HL-60 (cell line): ENCODE results near the gene GPNMB.

Experiments used
- DNase-seq, 2 experiments: peaks; one replicate each; pipeline ENCODE4 v3.0.0-alpha.2; 2010 to 2020; ENCODE audit warnings: low read depth in 1 of 2, low spot score in 1 of 2
- H3K27ac ChIP-seq: fragments of 250-450 bp; sonication (Bioruptor Pico); replicated peaks from 2 replicates; pipeline ENCODE4 v1.5.1; 2020; ENCODE audit warnings: mild to moderate bottlenecking, moderate library complexity
- H3K27me3 ChIP-seq: fragments of 250-450 bp; sonication (Bioruptor Pico); 2 replicates; pipeline ENCODE4 v1.5.1; 2021; ENCODE audit warnings: mild to moderate bottlenecking, moderate library complexity; ENCODE audit not compliant: insufficient read depth, poor library complexity, severe bottlenecking
- H3K4me3 ChIP-seq: replicated peaks from 2 replicates; pipeline ENCODE4 v1.5.1; 2011; ENCODE audit warnings: mild to moderate bottlenecking, control low read depth, low read length; ENCODE audit not compliant: insufficient read depth
- GABPA ChIP-seq: IDR thresholded peaks from 2 replicates; pipeline ENCODE4 v1.6.1; 2012; ENCODE audit warnings: low read depth
- POLR2AphosphoS5 ChIP-seq: IDR thresholded peaks from 2 replicates; pipeline ENCODE4 v1.6.1; 2012; ENCODE audit warnings: low read depth
- REST ChIP-seq: IDR thresholded peaks from 2 replicates; pipeline ENCODE4 v1.6.1; 2012; ENCODE audit warnings: low read depth; ENCODE audit not compliant: insufficient replicate concordance
- SPI1 ChIP-seq: IDR thresholded peaks from 2 replicates; pipeline ENCODE4 v1.6.1; 2012; ENCODE audit warnings: low read depth, mild to moderate bottlenecking, borderline replicate concordance
- TF ChIP-seq, protein P1 (sequence below): IDR thresholded peaks from one replicate; pipeline ENCODE4 v1.5.1; 2011; ENCODE audit warnings: low read length, control low read depth, inconsistent platforms; ENCODE audit not compliant: insufficient read depth

GPNMB gene

DNA sequence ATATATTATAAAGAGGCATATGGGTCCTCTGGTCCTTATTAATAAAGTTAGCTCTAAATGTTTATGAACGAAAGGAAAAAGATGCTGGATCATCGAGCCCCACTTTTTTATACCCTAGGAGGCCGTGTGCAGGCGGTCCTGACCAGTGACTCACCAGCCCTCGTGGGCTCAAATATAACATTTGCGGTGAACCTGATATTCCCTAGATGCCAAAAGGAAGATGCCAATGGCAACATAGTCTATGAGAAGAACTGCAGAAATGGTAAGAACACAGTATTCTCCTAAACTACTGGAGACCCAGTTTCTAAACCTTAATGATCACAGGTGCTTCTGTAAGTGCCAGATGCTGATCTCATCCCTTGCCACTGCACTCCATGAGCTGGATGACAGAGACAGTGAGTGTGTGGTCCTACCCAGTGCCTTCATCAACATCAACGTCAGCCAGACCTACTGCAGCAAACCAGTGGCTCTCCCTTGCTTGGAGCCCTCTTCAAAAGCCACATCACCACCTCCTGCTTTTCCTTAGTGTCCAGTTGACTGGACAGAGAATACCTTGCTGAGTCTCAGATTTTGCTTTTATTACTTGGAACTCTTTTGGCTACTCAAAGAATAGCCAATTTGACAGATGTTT, 7.6 kb downstream of the GPNMB start:
- TF ChIP-seq, protein P1, sequence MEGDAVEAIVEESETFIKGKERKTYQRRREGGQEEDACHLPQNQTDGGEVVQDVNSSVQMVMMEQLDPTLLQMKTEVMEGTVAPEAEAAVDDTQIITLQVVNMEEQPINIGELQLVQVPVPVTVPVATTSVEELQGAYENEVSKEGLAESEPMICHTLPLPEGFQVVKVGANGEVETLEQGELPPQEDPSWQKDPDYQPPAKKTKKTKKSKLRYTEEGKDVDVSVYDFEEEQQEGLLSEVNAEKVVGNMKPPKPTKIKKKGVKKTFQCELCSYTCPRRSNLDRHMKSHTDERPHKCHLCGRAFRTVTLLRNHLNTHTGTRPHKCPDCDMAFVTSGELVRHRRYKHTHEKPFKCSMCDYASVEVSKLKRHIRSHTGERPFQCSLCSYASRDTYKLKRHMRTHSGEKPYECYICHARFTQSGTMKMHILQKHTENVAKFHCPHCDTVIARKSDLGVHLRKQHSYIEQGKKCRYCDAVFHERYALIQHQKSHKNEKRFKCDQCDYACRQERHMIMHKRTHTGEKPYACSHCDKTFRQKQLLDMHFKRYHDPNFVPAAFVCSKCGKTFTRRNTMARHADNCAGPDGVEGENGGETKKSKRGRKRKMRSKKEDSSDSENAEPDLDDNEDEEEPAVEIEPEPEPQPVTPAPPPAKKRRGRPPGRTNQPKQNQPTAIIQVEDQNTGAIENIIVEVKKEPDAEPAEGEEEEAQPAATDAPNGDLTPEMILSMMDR, result no peak
- TF ChIP-seq REST (no peak), SPI1 (no peak), GABPA (no peak), POLR2AphosphoS5 (no peak)
- DNase-seq, result no peak
- Histone ChIP-seq H3K27ac (no peak overlapping the region), H3K27me3 (no peaks in the 10 kb centered on the region), H3K4me3 (no peak overlapping the region)

- DNase-seq, result no peak
These were observed 10.2 kb downstream of the GPNMB start for GRCh38 chr7:23256731-23257130.

DNA sequence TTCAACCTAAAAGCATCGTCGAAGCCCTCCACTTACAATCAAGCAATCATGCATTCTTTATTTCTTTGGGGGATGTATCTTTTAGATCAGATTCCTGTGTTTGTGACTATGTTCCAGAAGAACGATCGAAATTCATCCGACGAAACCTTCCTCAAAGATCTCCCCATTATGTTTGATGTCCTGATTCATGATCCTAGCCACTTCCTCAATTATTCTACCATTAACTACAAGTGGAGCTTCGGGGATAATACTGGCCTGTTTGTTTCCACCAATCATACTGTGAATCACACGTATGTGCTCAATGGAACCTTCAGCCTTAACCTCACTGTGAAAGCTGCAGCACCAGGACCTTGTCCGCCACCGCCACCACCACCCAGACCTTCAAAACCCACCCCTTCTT, 13.8 kb downstream of the GPNMB start:
- Histone ChIP-seq H3K27ac (no peak overlapping the region), H3K27me3 (no peaks in the 10 kb centered on the region), H3K4me3 (no peak overlapping the region)
- no peak for TF ChIP-seq GABPA
- peak; percentile 69 for TF ChIP-seq SPI1
- TF ChIP-seq POLR2AphosphoS5, result no peak
- no peak for TF ChIP-seq REST
- TF ChIP-seq, protein P1, result no peak
- DNase-seq, result no peak

More at GRCh38 chr7:23256731-23257130, 10.2 kb downstream of the GPNMB start:
- H3K4me3 ChIP-seq, result no peak overlapping the region
- H3K27ac ChIP-seq, result no peak overlapping the region
- H3K27me3 ChIP-seq, result no peaks in the 10 kb centered on the region
- TF ChIP-seq SPI1, result no peak
- TF ChIP-seq POLR2AphosphoS5, result no peak
- TF ChIP-seq REST, result no peak
- no peak for TF ChIP-seq GABPA
- TF ChIP-seq, protein P1, result no peak
